ENCODE data around the gene RNF148. TPM values are rescaled to one million over a fixed set of nuclear protein-coding genes. Genes with fewer than 3 reads are reported as not detected.

The RNF148 gene
- total RNA-seq, 1 experiment from 2014 or later = not detected

DNA sequence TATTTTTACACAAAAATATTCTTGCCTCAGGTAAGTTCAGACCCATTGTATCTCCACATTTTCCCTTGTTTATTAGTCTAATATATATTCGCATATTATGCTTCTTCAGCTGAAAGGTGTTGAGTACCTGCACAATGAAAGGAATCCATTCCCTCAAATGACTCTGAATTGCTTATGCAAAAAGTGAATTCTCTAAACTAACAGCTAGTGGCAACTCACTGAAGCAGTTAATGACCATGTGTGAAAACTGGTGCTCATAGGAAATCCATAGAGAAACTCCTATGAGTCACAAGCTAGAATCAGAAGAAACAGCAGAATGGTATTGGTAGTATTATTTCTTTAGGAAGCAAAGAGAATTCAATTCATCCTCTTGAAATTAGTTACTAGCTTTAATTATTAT, 33.5 kb upstream of the RNF148 start:
- Mint-ChIP-seq H3K4me3 (ENCODE audit: unreplicated experiment) (no peak overlapping the region), H3K36me3 (ENCODE audit: insufficient read depth, unreplicated experiment) (no peaks in the 10 kb centered on the region), H3K27me3 (ENCODE audit: insufficient read depth, unreplicated experiment) (no peaks in the 10 kb centered on the region), H3K27ac (ENCODE audit: unreplicated experiment) (no peak overlapping the region), H3K4me1 (ENCODE audit: low read depth, unreplicated experiment) (no peaks in the 10 kb centered on the region), H3K9me3 (ENCODE audit: unreplicated experiment) (no peaks in the 10 kb centered on the region)
- no peak for DNase-seq
- H3K27me3 ChIP-seq (replicated peaks; ENCODE audit: control insufficient read depth, insufficient read depth, low read length) = no peaks in the 10 kb centered on the region
- TF ChIP-seq, protein P1, sequence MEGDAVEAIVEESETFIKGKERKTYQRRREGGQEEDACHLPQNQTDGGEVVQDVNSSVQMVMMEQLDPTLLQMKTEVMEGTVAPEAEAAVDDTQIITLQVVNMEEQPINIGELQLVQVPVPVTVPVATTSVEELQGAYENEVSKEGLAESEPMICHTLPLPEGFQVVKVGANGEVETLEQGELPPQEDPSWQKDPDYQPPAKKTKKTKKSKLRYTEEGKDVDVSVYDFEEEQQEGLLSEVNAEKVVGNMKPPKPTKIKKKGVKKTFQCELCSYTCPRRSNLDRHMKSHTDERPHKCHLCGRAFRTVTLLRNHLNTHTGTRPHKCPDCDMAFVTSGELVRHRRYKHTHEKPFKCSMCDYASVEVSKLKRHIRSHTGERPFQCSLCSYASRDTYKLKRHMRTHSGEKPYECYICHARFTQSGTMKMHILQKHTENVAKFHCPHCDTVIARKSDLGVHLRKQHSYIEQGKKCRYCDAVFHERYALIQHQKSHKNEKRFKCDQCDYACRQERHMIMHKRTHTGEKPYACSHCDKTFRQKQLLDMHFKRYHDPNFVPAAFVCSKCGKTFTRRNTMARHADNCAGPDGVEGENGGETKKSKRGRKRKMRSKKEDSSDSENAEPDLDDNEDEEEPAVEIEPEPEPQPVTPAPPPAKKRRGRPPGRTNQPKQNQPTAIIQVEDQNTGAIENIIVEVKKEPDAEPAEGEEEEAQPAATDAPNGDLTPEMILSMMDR (IDR thresholded peaks at IDR 0.05; ENCODE audit: insufficient read depth in 1 of 2, low read depth in 1 of 2, low read length in 1 of 2, severe bottlenecking in 1 of 2, unreplicated experiment in 1 of 2) = no peak
- H3K4me1 ChIP-seq = no peaks in the 10 kb centered on the region
- intact Hi-C loops (cut with micrococcal nuclease; ENCODE audit: unreplicated experiment) = no loop called here
- no peak overlapping the region for H3K4me3 ChIP-seq (ENCODE audit: low read depth, low read length)
- H3K9me3 ChIP-seq = no peaks in the 10 kb centered on the region; the same call in 1 of the 2 replicates
- CTCF ChIA-PET = interaction anchor here (0.6 kb wide), 1 partner anchor 149 kb away, joined by 3 read pairs; no protein-coding TSS in a partner anchor
- no peaks in the 10 kb centered on the region for H3K36me3 ChIP-seq (ENCODE audit: control insufficient read depth, insufficient read depth, low read length)
- POLR2A ChIA-PET = no interaction called here
- no TSS peak for BruUV-seq (replicated peaks)

DNA sequence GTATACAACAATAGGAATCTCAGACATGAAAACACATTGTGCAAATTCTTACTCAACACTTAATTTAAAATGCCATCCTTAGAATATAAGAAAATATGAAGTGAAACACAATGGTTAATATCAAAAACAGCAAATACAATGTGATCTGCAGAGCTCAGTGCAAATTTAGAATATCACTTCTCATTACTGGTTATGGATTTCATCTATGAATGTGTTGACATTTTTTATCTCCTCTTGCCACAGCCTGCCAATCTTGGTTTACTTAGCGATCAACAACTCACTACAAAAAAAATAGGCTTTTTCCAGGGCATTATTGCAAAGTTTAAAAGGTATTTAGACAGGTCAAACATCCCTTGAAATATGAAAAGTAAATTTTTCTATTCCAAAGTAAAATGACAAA, 25.0 kb upstream of the RNF148 start:
- POLR2A ChIA-PET = no interaction called here
- CTCF ChIA-PET = no interaction called here
- no peaks in the 10 kb centered on the region for H3K9me3 Mint-ChIP-seq (ENCODE audit: unreplicated experiment)
- TF ChIP-seq, protein P1 (IDR thresholded peaks at IDR 0.05; ENCODE audit: insufficient read depth in 1 of 2, low read depth in 1 of 2, low read length in 1 of 2, severe bottlenecking in 1 of 2, unreplicated experiment in 1 of 2) = no peak
- Histone ChIP-seq H3K27me3 (replicated peaks; ENCODE audit: control insufficient read depth, insufficient read depth, low read length) (no peaks in the 10 kb centered on the region), H3K4me3 (ENCODE audit: low read depth, low read length) (no peak overlapping the region), H3K9me3 (no peaks in the 10 kb centered on the region), H3K36me3 (ENCODE audit: control insufficient read depth, insufficient read depth, low read length) (no peaks in the 10 kb centered on the region), H3K4me1 (no peaks in the 10 kb centered on the region)
- no peak overlapping the region for H3K27ac Mint-ChIP-seq (ENCODE audit: unreplicated experiment)
- BruUV-seq (replicated peaks) = no TSS peak
- no peak overlapping the region for H3K4me3 Mint-ChIP-seq (ENCODE audit: unreplicated experiment)
- no peaks in the 10 kb centered on the region for H3K36me3 Mint-ChIP-seq (ENCODE audit: insufficient read depth, unreplicated experiment)
- H3K27me3 Mint-ChIP-seq (ENCODE audit: insufficient read depth, unreplicated experiment) = no peaks in the 10 kb centered on the region
- no peaks in the 10 kb centered on the region for H3K4me1 Mint-ChIP-seq (ENCODE audit: low read depth, unreplicated experiment)
- DNase-seq = no peak
- intact Hi-C loops (cut with micrococcal nuclease; ENCODE audit: unreplicated experiment) = no loop called here

DNA sequence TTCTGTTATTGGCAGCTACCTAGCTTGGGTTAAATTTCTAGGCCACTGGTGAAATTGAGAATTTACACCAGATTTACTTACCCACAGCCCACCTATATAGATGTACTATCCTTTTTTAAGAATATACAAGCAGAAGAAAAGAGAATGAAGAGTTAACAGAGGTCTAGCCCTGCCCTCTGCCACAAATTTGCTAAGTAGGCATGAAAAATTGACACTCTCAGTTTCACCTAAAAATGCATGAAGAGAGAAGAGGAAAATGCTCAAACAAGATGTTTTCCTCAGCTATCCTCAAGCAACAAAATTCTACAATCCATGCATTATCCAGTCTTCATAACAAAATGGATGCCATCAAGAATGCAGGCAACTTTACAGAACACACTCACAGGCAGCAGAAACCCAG, 24.6 kb upstream of the RNF148 start:
- BruUV-seq (replicated peaks) = no TSS peak
- no peaks in the 10 kb centered on the region for H3K4me1 ChIP-seq
- intact Hi-C loops (cut with micrococcal nuclease; ENCODE audit: unreplicated experiment) = no loop called here
- TF ChIP-seq, protein P1 (IDR thresholded peaks at IDR 0.05; ENCODE audit: insufficient read depth in 1 of 2, low read depth in 1 of 2, low read length in 1 of 2, severe bottlenecking in 1 of 2, unreplicated experiment in 1 of 2) = no peak
- H3K4me3 ChIP-seq (ENCODE audit: low read depth, low read length) = no peak overlapping the region
- no peak for DNase-seq
- Mint-ChIP-seq H3K27me3 (ENCODE audit: insufficient read depth, unreplicated experiment) (no peaks in the 10 kb centered on the region), H3K4me1 (ENCODE audit: low read depth, unreplicated experiment) (no peaks in the 10 kb centered on the region), H3K9me3 (ENCODE audit: unreplicated experiment) (no peaks in the 10 kb centered on the region), H3K36me3 (ENCODE audit: insufficient read depth, unreplicated experiment) (no peaks in the 10 kb centered on the region), H3K4me3 (ENCODE audit: unreplicated experiment) (no peak overlapping the region), H3K27ac (ENCODE audit: unreplicated experiment) (no peak overlapping the region)
- CTCF ChIA-PET = no interaction called here
- no peaks in the 10 kb centered on the region for H3K27me3 ChIP-seq (replicated peaks; ENCODE audit: control insufficient read depth, insufficient read depth, low read length)
- POLR2A ChIA-PET = no interaction called here
- no peaks in the 10 kb centered on the region for H3K36me3 ChIP-seq (ENCODE audit: control insufficient read depth, insufficient read depth, low read length)
- no peaks in the 10 kb centered on the region for H3K9me3 ChIP-seq

Measured in Caco-2 (cell line).